NB4 (cell line): ENCODE results near the gene ESYT2.

ENCODE experiments used
- MAX ChIP-seq: IDR thresholded peaks from 2 replicates; pipeline ENCODE4 v1.6.1; 2011; ENCODE audit warnings: low read depth, low read length
- POLR2A ChIP-seq: IDR thresholded peaks from 2 replicates; pipeline ENCODE4 v1.6.1; 2011; ENCODE audit warnings: mild to moderate bottlenecking; ENCODE audit not compliant: insufficient read length; ENCODE audit errors: extremely low read depth
- TF ChIP-seq, protein P1 (sequence below): IDR thresholded peaks from one replicate; pipeline ENCODE4 v1.5.1; 2012; ENCODE audit warnings: low read depth, low read length

DNA sequence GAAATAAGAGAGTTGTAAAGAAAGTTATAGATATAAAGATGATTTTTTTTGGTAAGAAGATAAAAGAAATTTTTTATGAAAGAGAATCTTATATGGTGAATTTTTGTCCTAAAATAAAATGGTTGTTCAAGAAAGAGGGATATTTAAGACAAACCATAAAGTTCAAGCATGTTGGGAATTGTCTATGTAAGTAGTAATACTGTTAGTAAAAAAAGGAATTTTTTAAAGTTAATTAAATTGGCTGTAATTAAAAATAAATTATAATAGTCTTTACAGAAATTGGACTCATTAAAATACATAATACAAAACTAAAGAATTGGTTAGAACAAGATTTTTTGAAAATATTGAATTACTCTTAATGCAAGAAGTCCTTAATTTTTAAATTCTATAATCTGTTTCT, 17.0 kb upstream of the ESYT2 start:
- TF ChIP-seq, protein P1, sequence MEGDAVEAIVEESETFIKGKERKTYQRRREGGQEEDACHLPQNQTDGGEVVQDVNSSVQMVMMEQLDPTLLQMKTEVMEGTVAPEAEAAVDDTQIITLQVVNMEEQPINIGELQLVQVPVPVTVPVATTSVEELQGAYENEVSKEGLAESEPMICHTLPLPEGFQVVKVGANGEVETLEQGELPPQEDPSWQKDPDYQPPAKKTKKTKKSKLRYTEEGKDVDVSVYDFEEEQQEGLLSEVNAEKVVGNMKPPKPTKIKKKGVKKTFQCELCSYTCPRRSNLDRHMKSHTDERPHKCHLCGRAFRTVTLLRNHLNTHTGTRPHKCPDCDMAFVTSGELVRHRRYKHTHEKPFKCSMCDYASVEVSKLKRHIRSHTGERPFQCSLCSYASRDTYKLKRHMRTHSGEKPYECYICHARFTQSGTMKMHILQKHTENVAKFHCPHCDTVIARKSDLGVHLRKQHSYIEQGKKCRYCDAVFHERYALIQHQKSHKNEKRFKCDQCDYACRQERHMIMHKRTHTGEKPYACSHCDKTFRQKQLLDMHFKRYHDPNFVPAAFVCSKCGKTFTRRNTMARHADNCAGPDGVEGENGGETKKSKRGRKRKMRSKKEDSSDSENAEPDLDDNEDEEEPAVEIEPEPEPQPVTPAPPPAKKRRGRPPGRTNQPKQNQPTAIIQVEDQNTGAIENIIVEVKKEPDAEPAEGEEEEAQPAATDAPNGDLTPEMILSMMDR: no peak
- TF ChIP-seq POLR2A (no peak), MAX (no peak)
